ENCODE results near the gene VWA1. TPM values are rescaled to one million over a fixed set of nuclear protein-coding genes. Genes with fewer than 3 reads are reported as not detected.
"Not testable (repeated sequence)": the region's sequence is repeated elsewhere in the genome, so short reads cannot be mapped to it uniquely, and the experiment has no call there.

Gene VWA1
- total RNA-seq, 3 donors from 2014 or later, result 13.0 to 44.8 (median 35.7) TPM

DNA sequence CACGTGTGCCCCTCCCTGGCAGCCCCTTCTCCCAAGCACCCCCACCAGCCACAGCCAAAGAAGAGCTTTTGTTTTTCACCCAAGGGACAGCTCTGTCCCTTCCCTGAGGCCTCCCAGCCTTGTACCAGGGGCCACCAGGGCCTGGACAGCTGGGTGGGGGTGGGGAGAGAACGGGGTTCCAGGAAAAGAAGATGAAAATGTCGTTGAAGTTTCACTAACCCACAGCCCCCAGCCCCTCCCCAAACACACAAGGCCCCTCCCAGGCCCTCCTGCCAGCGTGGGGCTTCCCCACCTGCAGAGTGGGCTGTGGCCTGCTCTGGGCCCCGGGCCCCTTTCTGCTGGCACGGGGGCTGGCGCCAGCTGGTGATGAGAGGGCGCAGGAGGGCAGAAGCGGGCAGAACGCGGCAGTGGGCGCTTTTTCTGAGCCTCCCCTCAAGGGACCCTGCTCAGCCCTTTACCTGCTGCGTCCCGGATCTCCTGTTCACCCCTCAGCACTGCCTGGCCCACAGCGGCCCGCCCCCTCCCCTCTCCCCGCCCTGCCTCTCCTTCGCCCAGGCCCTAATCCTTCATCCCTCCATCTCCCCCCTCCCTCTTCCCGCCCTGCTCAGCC lies 8.9 kb upstream of the VWA1 start:
- peaks cover 16 to 25% of the 10 kb centered on the region in 2 donors for H3K4me1 ChIP-seq
- no peaks in the 10 kb centered on the region for H3K9me3 ChIP-seq
- TF ChIP-seq, protein P1, sequence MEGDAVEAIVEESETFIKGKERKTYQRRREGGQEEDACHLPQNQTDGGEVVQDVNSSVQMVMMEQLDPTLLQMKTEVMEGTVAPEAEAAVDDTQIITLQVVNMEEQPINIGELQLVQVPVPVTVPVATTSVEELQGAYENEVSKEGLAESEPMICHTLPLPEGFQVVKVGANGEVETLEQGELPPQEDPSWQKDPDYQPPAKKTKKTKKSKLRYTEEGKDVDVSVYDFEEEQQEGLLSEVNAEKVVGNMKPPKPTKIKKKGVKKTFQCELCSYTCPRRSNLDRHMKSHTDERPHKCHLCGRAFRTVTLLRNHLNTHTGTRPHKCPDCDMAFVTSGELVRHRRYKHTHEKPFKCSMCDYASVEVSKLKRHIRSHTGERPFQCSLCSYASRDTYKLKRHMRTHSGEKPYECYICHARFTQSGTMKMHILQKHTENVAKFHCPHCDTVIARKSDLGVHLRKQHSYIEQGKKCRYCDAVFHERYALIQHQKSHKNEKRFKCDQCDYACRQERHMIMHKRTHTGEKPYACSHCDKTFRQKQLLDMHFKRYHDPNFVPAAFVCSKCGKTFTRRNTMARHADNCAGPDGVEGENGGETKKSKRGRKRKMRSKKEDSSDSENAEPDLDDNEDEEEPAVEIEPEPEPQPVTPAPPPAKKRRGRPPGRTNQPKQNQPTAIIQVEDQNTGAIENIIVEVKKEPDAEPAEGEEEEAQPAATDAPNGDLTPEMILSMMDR (IDR thresholded peaks at IDR 0.05), result no peak
- no peak for TF ChIP-seq POLR2A (IDR thresholded peaks at IDR 0.05)
- no peak for TF ChIP-seq POLR2AphosphoS5 (IDR thresholded peaks at IDR 0.05)
- no peaks in the 10 kb centered on the region for H3K27me3 ChIP-seq
- no peak for DNase-seq (ENCODE audit: low spot score in 2 of 2)
- intact Hi-C loops (cut with DNase I; ENCODE audit: low total_unique reads), result no loop called here
- no peaks in the 10 kb centered on the region for H3K36me3 ChIP-seq
- H3K27ac ChIP-seq, result peak overlapping the region; percentile 46 to 59
- H3K4me3 ChIP-seq, result peak overlapping the region in 2 of 3 donors; percentile 2 to 35

GRCh38 chr1:1427106-1427819 lies 8.2 kb upstream of the VWA1 start:
- Histone ChIP-seq H3K4me3 (peak overlapping the region; percentile 19 to 86 (median 58)), H3K36me3 (no peaks in the 10 kb centered on the region), H3K4me1 (peaks cover 22 to 31% of the 10 kb centered on the region in 2 donors), H3K27ac (peak overlapping the region; percentile 73 to 78), H3K9me3 (no peaks in the 10 kb centered on the region), H3K27me3 (no peaks in the 10 kb centered on the region)
- intact Hi-C loops (cut with DNase I; ENCODE audit: low total_unique reads), result no loop called here
- DNase-seq (ENCODE audit: low spot score in 2 of 2), result peak in 1 of 2 donors; percentile 53
- TF ChIP-seq POLR2AphosphoS5 (IDR thresholded peaks at IDR 0.05), result no peak

- intact Hi-C loops (cut with DNase I; ENCODE audit: low total_unique reads), result no loop called here
- peaks cover 24 to 36% of the 10 kb centered on the region in 2 donors for H3K4me1 ChIP-seq
- H3K36me3 ChIP-seq, result no peaks in the 10 kb centered on the region
Observed at GRCh38 chr1:1427820-1428148, 7.7 kb upstream of the VWA1 start.

DNA sequence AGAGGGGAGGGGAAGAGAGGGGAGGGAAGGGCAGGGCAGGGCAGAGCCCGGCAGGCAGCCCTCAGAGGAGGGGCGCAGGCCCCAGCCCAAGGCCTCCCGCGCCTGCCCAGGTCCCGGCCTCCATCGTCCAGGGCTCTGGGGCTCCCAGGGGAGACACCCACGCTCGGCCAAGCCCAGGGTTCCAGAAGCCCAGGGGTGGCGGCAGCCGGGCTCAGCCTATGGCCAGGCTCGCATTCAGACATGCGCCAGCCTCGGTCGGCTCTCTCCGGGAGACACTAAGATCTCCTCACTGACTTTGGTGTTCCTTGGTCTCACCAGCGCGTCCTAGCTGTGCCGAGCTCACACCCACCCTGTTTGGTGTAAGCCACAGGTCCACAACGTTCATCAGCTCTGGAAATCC lies 7.3 kb upstream of the VWA1 start:
- peaks cover 24 to 40% of the 10 kb centered on the region in 2 donors for H3K4me1 ChIP-seq
- H3K4me3 ChIP-seq, result no peak overlapping the region
- H3K36me3 ChIP-seq, result no peaks in the 10 kb centered on the region
- TF ChIP-seq, protein P1 (IDR thresholded peaks at IDR 0.05), result no peak
- no peak for DNase-seq (ENCODE audit: low spot score in 2 of 2)
- H3K9me3 ChIP-seq, result no peaks in the 10 kb centered on the region
- intact Hi-C loops (cut with DNase I; ENCODE audit: low total_unique reads), result no loop called here
- peak overlapping the region; percentile 75 to 80 for H3K27ac ChIP-seq
- no peaks in the 10 kb centered on the region for H3K27me3 ChIP-seq

More at GRCh38 chr1:1427820-1428148, 7.7 kb upstream of the VWA1 start:
- TF ChIP-seq POLR2AphosphoS5 (IDR thresholded peaks at IDR 0.05) (no peak), POLR2A (IDR thresholded peaks at IDR 0.05) (no peak)
- TF ChIP-seq, protein P1 (IDR thresholded peaks at IDR 0.05), result no peak
- no peaks in the 10 kb centered on the region for H3K9me3 ChIP-seq
- no peak for DNase-seq (ENCODE audit: low spot score in 2 of 2)
- peak overlapping the region; percentile 75 to 80 for H3K27ac ChIP-seq
- peak overlapping the region; percentile 19 to 86 (median 58) for H3K4me3 ChIP-seq
- no peaks in the 10 kb centered on the region for H3K27me3 ChIP-seq

- intact Hi-C loops (cut with DNase I; ENCODE audit: low total_unique reads); H3K27me3 ChIP-seq; H3K36me3 ChIP-seq; H3K4me3 ChIP-seq; DNase-seq (ENCODE audit: low spot score in 2 of 2); H3K9me3 ChIP-seq: not testable (repeated sequence)
- peaks cover 31 to 46% of the 10 kb centered on the region in 2 donors for H3K4me1 ChIP-seq
- H3K27ac ChIP-seq, result peak overlapping the region in 1 of 2 donors; percentile 95
Observed at GRCh38 chr1:1428967-1429366, 6.5 kb upstream of the VWA1 start.

GRCh38 chr1:1429671-1430073 lies 5.8 kb upstream of the VWA1 start:
- TF ChIP-seq, protein P1 (IDR thresholded peaks at IDR 0.05), result no peak
- TF ChIP-seq POLR2A (IDR thresholded peaks at IDR 0.05), result no peak
- TF ChIP-seq POLR2AphosphoS5 (IDR thresholded peaks at IDR 0.05), result no peak
- Histone ChIP-seq H3K4me1 (peaks cover 34 to 52% of the 10 kb centered on the region in 2 donors), H3K4me3 (no peak overlapping the region), H3K27ac (peak overlapping the region; percentile 95 to 99), H3K27me3 (no peaks in the 10 kb centered on the region), H3K36me3 (no peaks in the 10 kb centered on the region), H3K9me3 (no peaks in the 10 kb centered on the region)
- intact Hi-C loops (cut with DNase I; ENCODE audit: low total_unique reads), result loop anchor here (2.0 kb wide), 1 partner anchor 429 kb away; the partner anchor contains the start of gene HES4
- DNase-seq (ENCODE audit: low spot score in 2 of 2), result no peak

Data from breast epithelium (tissue), 4 donors.